CD8-positive, alpha-beta memory T cell (primary cell): ENCODE data around the gene STUB1. TPM values are rescaled to one million over a fixed set of nuclear protein-coding genes. Genes with fewer than 3 reads are reported as not detected.

Experiments used
- CTCF ChIA-PET: fragments of 350-600 bp; sonication (Branson Sonifier 250); formaldehyde crosslinking; loops from one replicate; lab custom pipeline; 2021; ENCODE audit warnings: antibody characterized with exemption; lab: Charles Lee
- POLR2A ChIA-PET: fragments of 350-600 bp; sonication (Branson Sonifier 250); formaldehyde crosslinking; loops from one replicate; lab custom pipeline; 2021; ENCODE audit warnings: antibody characterized with exemption; lab: Charles Lee
- DNase-seq, 5 donors: peaks; one replicate each; pipeline versions ENCODE4 v3.0.0 to v3.0.0-alpha.2; 2020 to 2022; ENCODE audit warnings: mixed read lengths in 1 of 5
- H3K27ac ChIP-seq: one replicate; pipeline ENCODE4 v1.7.0; 2013; ENCODE audit warnings: low read depth, mild to moderate bottlenecking, low read length, moderate library complexity
- H3K27me3 ChIP-seq: 2 replicates; pipeline ENCODE4 v1.7.0; 2013; ENCODE audit warnings: low read length, mild to moderate bottlenecking; ENCODE audit not compliant: insufficient read depth, poor library complexity, severe bottlenecking
- H3K36me3 ChIP-seq: 2 replicates; pipeline ENCODE4 v1.7.0; 2013; ENCODE audit warnings: mild to moderate bottlenecking, low read length, moderate library complexity; ENCODE audit not compliant: insufficient read depth
- H3K4me1 ChIP-seq: 2 replicates; pipeline ENCODE4 v1.7.0; 2013; ENCODE audit warnings: mild to moderate bottlenecking, low read length, moderate library complexity; ENCODE audit not compliant: insufficient read depth
- H3K4me3 ChIP-seq: 2 replicates; pipeline ENCODE4 v1.7.0; 2013; ENCODE audit warnings: mild to moderate bottlenecking, low read length
- H3K9me3 ChIP-seq: 2 replicates; pipeline ENCODE4 v1.7.0; 2013; ENCODE audit warnings: mild to moderate bottlenecking, low read length
- H3K27ac Mint-ChIP-seq, 8 donors: one replicate each; pipeline ENCODE4 v1.8.0; 2020 to 2021; ENCODE audit warnings: mixed read lengths in 8 of 8, mild to moderate bottlenecking in 6 of 8, inconsistent platforms in 3 of 8, moderate library complexity in 3 of 8
- H3K27me3 Mint-ChIP-seq, 2 donors: one replicate each; pipeline ENCODE4 v1.8.0; 2020 to 2021; ENCODE audit warnings: mixed read lengths in 2 of 2, mild to moderate bottlenecking in 1 of 2, moderate library complexity in 1 of 2
- H3K36me3 Mint-ChIP-seq, 3 donors: one replicate each; pipeline ENCODE4 v1.8.0; 2020 to 2021; ENCODE audit warnings: mixed read lengths in 3 of 3, inconsistent platforms in 1 of 3, mild to moderate bottlenecking in 1 of 3
- H3K4me1 Mint-ChIP-seq, 3 donors: one replicate each; pipeline ENCODE4 v1.8.0; 2020 to 2021; ENCODE audit warnings: mixed read lengths in 3 of 3, inconsistent platforms in 1 of 3, mild to moderate bottlenecking in 1 of 3
- H3K4me3 Mint-ChIP-seq, 7 donors: one replicate each; pipeline ENCODE4 v1.8.0; 2020 to 2021; ENCODE audit warnings: mixed read lengths in 7 of 7, mild to moderate bottlenecking in 6 of 7, moderate library complexity in 4 of 7, inconsistent platforms in 2 of 7
- H3K9me3 Mint-ChIP-seq, 5 donors: one replicate each; pipeline ENCODE4 v1.8.0; 2020 to 2022; ENCODE audit warnings: mixed read lengths in 5 of 5, mild to moderate bottlenecking in 3 of 5, moderate library complexity in 2 of 5, inconsistent platforms in 1 of 5
- polyA plus RNA-seq: library from polyadenylated mRNA; unstranded; fragments of 300-500 nt; fragmentation: Illumina TruSeq; gene quantifications from one replicate; pipeline ENCODE4 v1.2.3, GENCODE V29; 2021
- total RNA-seq, 2 experiments: library from RNA; stranded (reverse); gene quantifications; one replicate each; pipeline ENCODE4 v1.2.3, GENCODE V29; 2021

The STUB1 gene
- total and polyA plus RNA-seq, 3 experiments from 2014 or later = 111 to 161 (median 124) TPM

DNA sequence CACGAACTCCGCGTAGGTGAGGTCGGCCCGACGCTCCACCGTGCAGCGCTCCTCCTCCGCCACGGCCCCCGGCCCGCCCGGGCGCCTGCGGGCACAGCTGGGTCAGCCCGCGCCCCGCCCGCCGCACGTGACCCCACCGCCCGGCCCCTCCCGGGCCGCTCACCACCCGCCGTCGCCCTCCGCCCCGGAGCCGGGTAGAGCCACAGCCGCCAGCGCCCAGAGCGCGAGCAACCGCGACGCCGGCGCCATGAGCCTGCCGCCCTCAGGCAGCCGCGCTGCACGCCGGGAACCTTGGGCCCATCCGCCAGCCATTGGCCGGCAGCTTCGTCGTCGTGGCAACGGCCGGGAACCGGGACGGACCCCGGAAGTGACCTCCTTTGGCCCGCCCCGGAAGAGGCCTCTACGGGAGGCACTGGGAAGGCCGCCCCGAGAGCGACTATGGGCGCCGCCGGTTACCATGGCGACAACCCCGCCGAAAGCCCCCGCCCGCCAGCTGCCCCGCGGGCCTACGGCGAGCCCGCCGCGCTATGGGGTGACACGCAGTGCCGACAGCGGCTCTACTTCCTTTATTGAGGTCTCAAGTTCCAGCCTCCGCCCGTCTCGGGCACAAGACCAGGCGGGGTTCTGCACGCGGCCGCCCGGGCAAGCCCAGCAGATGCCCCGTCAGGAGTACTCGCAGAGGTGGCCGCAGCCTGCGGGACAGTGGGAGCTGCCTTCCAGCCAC lies 4.0 kb downstream of the STUB1 start, which contains the start of gene JMJD8:
TSS of gene JMJD8 (minus strand) at position 264 of the 724 bp plus-strand sequence. CDS start at position 249, 15 bp downstream.
- Histone ChIP-seq H3K9me3 (no peaks in the 10 kb centered on the region), H3K4me3 (peak within 1 kb of the TSS; percentile 41), H3K27me3 (no peaks in the 10 kb centered on the region), H3K4me1 (peaks cover 44% of the 10 kb centered on the region), H3K36me3 (peaks cover 8% of the 10 kb centered on the region), H3K27ac (peak within 1 kb of the TSS; percentile 61)
- ChIA-PET CTCF (interaction anchor here (1.0 kb wide), 1 partner anchor 25 kb away, joined by 3 read pairs; no protein-coding TSS in a partner anchor), POLR2A (interaction anchor here (0.6 to 1.4 kb wide), 5 partner anchors 9 to 96 kb away, joined by 3 to 8 read pairs (median 3); no protein-coding TSS in a partner anchor)
- peak; percentile 93 to 97 (median 95) for DNase-seq
- H3K9me3 Mint-ChIP-seq = no peaks in the 10 kb centered on the region
- peak within 1 kb of the TSS; percentile 65 to 91 (median 81) for H3K4me3 Mint-ChIP-seq
- peak within 1 kb of the TSS in 6 of 8 donors; percentile 73 to 90 (median 81) for H3K27ac Mint-ChIP-seq
- no peaks in the 10 kb centered on the region for H3K27me3 Mint-ChIP-seq
- peaks cover 0 to 38% (median 3%) of the 10 kb centered on the region in 3 donors for H3K36me3 Mint-ChIP-seq
- H3K4me1 Mint-ChIP-seq = peaks cover 8 to 55% (median 19%) of the 10 kb centered on the region in 3 donors

DNA sequence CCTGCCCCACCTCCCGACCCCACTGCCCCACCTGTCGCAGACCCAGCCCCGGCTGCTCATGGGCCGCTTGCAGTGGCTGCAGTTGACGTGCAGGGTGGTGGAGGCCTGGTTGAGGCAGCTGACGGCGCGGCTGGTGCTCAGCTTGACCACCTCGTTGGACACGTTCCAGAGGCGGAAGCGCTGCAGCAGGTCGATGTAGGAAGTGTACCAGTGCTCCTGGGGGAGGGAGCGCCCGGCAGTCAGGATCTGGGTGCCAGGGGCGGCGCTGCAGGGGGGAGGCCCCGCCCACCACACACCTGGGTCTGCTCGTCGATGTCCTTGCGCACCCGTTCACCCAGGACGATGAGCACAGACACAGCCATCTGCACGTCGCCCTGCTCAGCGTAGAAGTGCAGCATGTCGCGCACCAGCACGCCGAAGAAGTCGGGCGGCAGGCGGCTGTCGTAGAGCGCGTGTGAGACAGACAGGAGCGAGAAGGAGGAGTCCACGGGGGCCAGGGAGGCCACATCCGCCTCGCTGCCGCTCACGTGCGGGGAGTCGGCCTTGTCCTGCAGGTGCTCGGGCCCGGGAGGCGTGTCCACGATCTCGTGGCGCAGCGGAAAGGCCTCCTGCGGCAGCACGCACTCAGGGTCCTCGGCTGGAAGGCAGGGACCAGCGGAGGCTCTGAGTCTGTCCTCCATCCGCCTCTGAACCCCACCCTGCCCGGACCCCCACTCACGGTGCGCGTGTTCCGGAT lies 4.9 kb downstream of the STUB1 start:
- no peak overlapping the region for H3K4me3 Mint-ChIP-seq
- no peak overlapping the region for H3K4me3 ChIP-seq
- H3K9me3 ChIP-seq = no peaks in the 10 kb centered on the region
- no peak for DNase-seq
- peak overlapping the region in 1 of 8 donors; percentile 46 for H3K27ac Mint-ChIP-seq
- ChIA-PET POLR2A (interaction anchor here (0.8 to 1.4 kb wide), 3 partner anchors 10 to 40 kb away, joined by 3 to 8 read pairs (median 3); no protein-coding TSS in a partner anchor), CTCF (no interaction called here)
- no peaks in the 10 kb centered on the region for H3K27me3 ChIP-seq
- no peaks in the 10 kb centered on the region for H3K27me3 Mint-ChIP-seq
- H3K36me3 ChIP-seq = peaks cover 8% of the 10 kb centered on the region
- peaks cover 9 to 61% (median 24%) of the 10 kb centered on the region in 3 donors for H3K4me1 Mint-ChIP-seq
- peaks cover 47% of the 10 kb centered on the region for H3K4me1 ChIP-seq
- H3K9me3 Mint-ChIP-seq = no peaks in the 10 kb centered on the region
- H3K36me3 Mint-ChIP-seq = peaks cover 0 to 39% (median 3%) of the 10 kb centered on the region in 3 donors
- no peak overlapping the region for H3K27ac ChIP-seq

DNA sequence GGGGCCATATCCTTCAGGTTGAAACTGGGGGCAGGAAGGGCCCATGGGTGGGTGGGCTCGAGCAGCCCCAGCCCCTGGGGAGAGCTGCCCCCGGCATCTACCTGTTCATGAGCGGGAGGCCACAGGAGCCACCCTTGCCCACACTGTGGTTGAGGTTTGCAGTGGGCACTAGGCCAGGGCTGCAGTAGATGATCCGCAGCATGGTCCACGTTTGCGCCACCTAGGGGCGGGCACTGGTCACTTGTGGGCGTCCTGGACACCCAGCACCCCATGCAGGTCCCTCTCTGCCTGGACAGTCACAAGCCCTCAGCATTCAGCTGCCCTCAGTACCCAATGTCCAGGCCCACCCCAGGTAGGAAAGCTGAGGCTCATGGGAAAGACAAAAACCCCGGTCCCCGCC lies 5.8 kb downstream of the STUB1 start:
- no peak for DNase-seq
- H3K36me3 ChIP-seq = peaks cover 8% of the 10 kb centered on the region
- H3K9me3 ChIP-seq = no peaks in the 10 kb centered on the region
- ChIA-PET CTCF (no interaction called here), POLR2A (interaction anchor here (1.4 kb wide), 1 partner anchor 18 kb away, joined by 4 read pairs; the partner anchor contains the start of gene RHOT2)
- no peaks in the 10 kb centered on the region for H3K27me3 Mint-ChIP-seq
- H3K27me3 ChIP-seq = no peaks in the 10 kb centered on the region
- peaks cover 0 to 38% (median 3%) of the 10 kb centered on the region in 3 donors for H3K36me3 Mint-ChIP-seq
- H3K9me3 Mint-ChIP-seq = no peaks in the 10 kb centered on the region
- H3K4me1 Mint-ChIP-seq = peaks cover 18 to 65% (median 28%) of the 10 kb centered on the region in 3 donors
- peak overlapping the region in 6 of 7 donors; percentile 5 to 55 (median 40) for H3K4me3 Mint-ChIP-seq
- H3K27ac ChIP-seq = no peak overlapping the region
- peak overlapping the region in 2 of 8 donors; percentile 38 to 54 for H3K27ac Mint-ChIP-seq
- peaks cover 45% of the 10 kb centered on the region for H3K4me1 ChIP-seq
- no peak overlapping the region for H3K4me3 ChIP-seq

DNA sequence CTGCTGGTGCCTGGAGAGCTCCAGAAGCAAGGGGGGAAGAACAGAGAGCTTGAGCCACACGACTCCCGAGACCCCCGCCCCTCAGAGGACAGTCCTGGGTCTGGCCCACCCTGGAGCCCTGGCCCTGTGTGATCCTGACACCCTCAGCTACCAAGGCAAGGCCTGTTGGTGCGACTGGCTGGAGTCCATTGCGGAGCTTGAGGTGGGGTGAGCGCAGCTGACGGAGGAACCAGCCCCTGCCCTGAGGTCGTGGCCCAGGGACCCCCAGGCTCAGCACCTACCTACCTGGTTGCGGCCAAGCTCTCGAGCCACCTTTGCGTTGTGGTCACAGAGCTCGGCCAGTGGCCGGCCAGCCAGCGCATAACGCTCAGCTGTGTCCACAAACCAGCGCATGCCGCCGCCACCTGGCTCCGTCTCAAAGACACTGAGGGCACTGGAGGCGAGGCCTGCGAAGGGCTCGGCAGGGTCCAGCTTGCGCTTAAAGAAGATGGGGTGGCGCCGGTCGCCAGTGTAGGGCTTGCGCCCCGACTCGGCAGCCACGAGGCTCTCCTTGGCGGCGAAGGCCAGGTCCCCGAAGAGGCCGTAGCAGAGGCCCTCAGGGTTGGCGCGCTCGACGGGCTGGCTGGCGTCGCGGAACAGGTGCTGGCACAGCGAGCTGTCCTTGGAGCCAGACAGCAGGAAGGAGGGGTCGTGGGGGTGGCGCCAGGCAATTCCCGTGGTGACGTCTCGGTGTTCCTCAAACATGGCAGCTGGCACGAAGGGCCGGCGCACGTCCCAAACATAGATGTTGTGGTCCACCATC lies 6.5 kb downstream of the STUB1 start:
- peaks cover 0 to 31% (median 3%) of the 10 kb centered on the region in 3 donors for H3K36me3 Mint-ChIP-seq
- H3K9me3 Mint-ChIP-seq = no peaks in the 10 kb centered on the region
- H3K36me3 ChIP-seq = peaks cover 5% of the 10 kb centered on the region
- ChIA-PET POLR2A (interaction anchor here (0.6 to 1.4 kb wide), 2 partner anchors 12 to 19 kb away, joined by 4 to 6 read pairs; partner anchors contain the start of gene RHOT2), CTCF (interaction anchor here (1.5 kb wide), 1 partner anchor 19 kb away, joined by 3 read pairs; the partner anchor contains the start of gene RHOT2)
- peak overlapping the region in 2 of 7 donors; percentile 18 to 42 for H3K4me3 Mint-ChIP-seq
- H3K27ac Mint-ChIP-seq = peak overlapping the region in 1 of 8 donors; percentile 51
- no peaks in the 10 kb centered on the region for H3K27me3 Mint-ChIP-seq
- H3K4me3 ChIP-seq = no peak overlapping the region
- peaks cover 17 to 62% (median 24%) of the 10 kb centered on the region in 3 donors for H3K4me1 Mint-ChIP-seq
- no peaks in the 10 kb centered on the region for H3K27me3 ChIP-seq
- H3K9me3 ChIP-seq = no peaks in the 10 kb centered on the region
- peaks cover 38% of the 10 kb centered on the region for H3K4me1 ChIP-seq
- DNase-seq = no peak
- H3K27ac ChIP-seq = no peak overlapping the region

DNA sequence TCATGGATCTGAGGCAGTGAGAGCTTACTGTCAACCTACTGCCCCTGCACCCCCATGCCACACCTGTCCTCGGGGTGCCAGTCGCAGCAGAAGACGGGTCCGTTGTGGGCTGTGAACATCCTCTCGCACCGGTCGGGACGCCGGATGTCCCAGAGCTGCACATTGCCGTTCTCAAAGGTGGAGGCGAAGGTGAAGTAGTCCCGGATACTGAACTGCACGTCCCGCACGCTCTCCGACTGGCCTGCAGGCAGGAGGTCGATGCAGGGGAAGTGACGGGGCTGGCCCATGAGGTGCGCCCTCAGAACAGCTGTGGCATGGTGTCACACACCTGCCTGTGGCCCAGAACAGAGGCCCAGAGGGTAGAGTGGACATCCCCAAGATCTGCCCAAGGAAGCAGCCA lies 7.3 kb downstream of the STUB1 start:
- no peaks in the 10 kb centered on the region for H3K36me3 ChIP-seq
- no peak overlapping the region for H3K4me3 ChIP-seq
- H3K27me3 ChIP-seq = no peaks in the 10 kb centered on the region
- Mint-ChIP-seq H3K4me1 (peaks cover 19 to 54% (median 23%) of the 10 kb centered on the region in 3 donors), H3K9me3 (no peaks in the 10 kb centered on the region), H3K4me3 (peak overlapping the region in 2 of 7 donors; percentile 32 to 42), H3K27ac (no peak overlapping the region), H3K27me3 (no peaks in the 10 kb centered on the region), H3K36me3 (peaks cover 0 to 23% (median 1%) of the 10 kb centered on the region in 3 donors)
- no peak for DNase-seq
- H3K27ac ChIP-seq = no peak overlapping the region
- ChIA-PET CTCF (interaction anchor here (1.5 kb wide), 1 partner anchor 19 kb away, joined by 3 read pairs; the partner anchor contains the start of gene RHOT2), POLR2A (no interaction called here)
- no peaks in the 10 kb centered on the region for H3K9me3 ChIP-seq
- H3K4me1 ChIP-seq = peaks cover 33% of the 10 kb centered on the region

- Histone ChIP-seq H3K36me3 (no peaks in the 10 kb centered on the region), H3K27me3 (no peaks in the 10 kb centered on the region), H3K27ac (peak overlapping the region; percentile 89), H3K4me3 (peak overlapping the region; percentile 96), H3K4me1 (peaks cover 25% of the 10 kb centered on the region), H3K9me3 (no peaks in the 10 kb centered on the region)
- peaks cover 0 to 1% of the 10 kb centered on the region in 2 donors for H3K27me3 Mint-ChIP-seq
- peak overlapping the region; percentile 87 to 97 (median 90) for H3K4me3 Mint-ChIP-seq
- peaks cover 19 to 43% (median 23%) of the 10 kb centered on the region in 3 donors for H3K4me1 Mint-ChIP-seq
- DNase-seq = no peak
- H3K36me3 Mint-ChIP-seq = peaks cover 0 to 11% (median 0%) of the 10 kb centered on the region in 3 donors
- ChIA-PET CTCF (interaction anchor here (1.6 kb wide), 2 partner anchors 9 to 23 kb away, joined by 3 to 7 read pairs; partner anchors contain the start of gene STUB1), POLR2A (interaction anchor here (0.7 to 2.0 kb wide), 5 partner anchors 8 to 53 kb away, joined by 3 to 12 read pairs (median 4); partner anchors contain the start of genes ANTKMT, HAGHL and METTL26)
- H3K9me3 Mint-ChIP-seq = no peaks in the 10 kb centered on the region
- peak overlapping the region in 7 of 8 donors; percentile 79 to 96 (median 92) for H3K27ac Mint-ChIP-seq
These were observed 9.1 kb downstream of the STUB1 start for GRCh38 chr16:689175-689897.
